ENCODE measurements around the gene C2orf92.

The C2orf92 gene

GRCh38 chr2:97734061-97735051 is 64.8 kb downstream of the C2orf92 start:
- no peak overlapping the region for H3K4me3 ChIP-seq (ENCODE audit: low read depth, low read length)
- no peak for TF ChIP-seq CTCF (IDR thresholded peaks at IDR 0.05; ENCODE audit: low read depth, low read length)

GRCh38 chr2:97735161-97735561 is 65.6 kb downstream of the C2orf92 start:
- TF ChIP-seq CTCF (IDR thresholded peaks at IDR 0.05; ENCODE audit: low read depth, low read length): no peak
- no peak overlapping the region for H3K4me3 ChIP-seq (ENCODE audit: low read depth, low read length)

GRCh38 chr2:97736185-97736584 is 66.7 kb downstream of the C2orf92 start:
- no peak overlapping the region for H3K4me3 ChIP-seq (ENCODE audit: low read depth, low read length)
- no peak for TF ChIP-seq CTCF (IDR thresholded peaks at IDR 0.05; ENCODE audit: low read depth, low read length)

- TF ChIP-seq CTCF (IDR thresholded peaks at IDR 0.05; ENCODE audit: low read depth, low read length): no peak
- no peak overlapping the region for H3K4me3 ChIP-seq (ENCODE audit: low read depth, low read length)
Measured at GRCh38 chr2:97736608-97737330, 67.3 kb downstream of the C2orf92 start.

GRCh38 chr2:97737421-97738178 is 68.1 kb downstream of the C2orf92 start:
- TF ChIP-seq CTCF (IDR thresholded peaks at IDR 0.05; ENCODE audit: low read depth, low read length): no peak

GRCh38 chr2:97738179-97739019 is 68.9 kb downstream of the C2orf92 start:
- no peak overlapping the region for H3K4me3 ChIP-seq (ENCODE audit: low read depth, low read length)
- no peak for TF ChIP-seq CTCF (IDR thresholded peaks at IDR 0.05; ENCODE audit: low read depth, low read length)

More at GRCh38 chr2:97737421-97738178, 68.1 kb downstream of the C2orf92 start:
- no peak overlapping the region for H3K4me3 ChIP-seq (ENCODE audit: low read depth, low read length)

Measured in WI38 (cell line).